ENCODE data around the gene EPS8.
"Not testable (repeated sequence)": the region's sequence is repeated elsewhere in the genome, so short reads cannot be mapped to it uniquely, and the experiment has no call there.

The EPS8 gene

DNA sequence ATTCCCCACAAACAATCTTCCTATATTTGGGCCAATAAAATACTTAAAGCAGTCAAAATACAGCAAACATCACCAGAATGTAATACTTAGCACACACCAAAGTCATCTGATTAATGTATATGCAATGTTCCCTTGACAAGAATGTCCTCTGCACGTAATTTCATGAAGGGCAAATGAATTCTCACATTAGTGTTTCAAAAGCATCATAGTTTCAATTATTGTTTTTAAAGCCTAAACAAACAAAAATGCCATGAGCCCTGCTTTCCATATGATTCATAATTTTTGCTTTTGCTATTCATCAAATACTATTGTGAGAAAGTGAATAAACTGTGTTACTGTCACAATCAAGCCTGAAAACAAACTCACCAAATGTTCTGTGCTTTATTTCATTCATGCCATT is 156.0 kb downstream of the EPS8 start:
- no peak for DNase-seq

DNA sequence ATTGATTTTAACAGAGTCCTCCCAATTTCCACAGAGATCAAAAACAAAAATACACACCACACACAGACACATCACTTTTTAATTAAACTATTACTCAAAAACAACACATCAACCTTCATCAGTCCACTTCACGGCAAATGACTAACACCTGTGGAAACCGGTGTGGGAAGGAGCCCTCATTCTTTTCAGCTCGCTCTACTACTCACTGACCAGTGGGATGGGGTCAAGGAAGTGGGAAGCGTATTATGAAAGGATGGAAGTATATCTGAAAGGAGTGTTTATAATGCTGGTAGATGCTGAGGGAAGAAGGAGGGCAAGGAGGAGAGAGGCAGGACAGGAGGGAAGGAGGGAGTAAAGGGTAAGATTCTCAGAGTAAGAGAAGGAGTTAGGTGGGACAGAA is 156.5 kb downstream of the EPS8 start:
- DNase-seq, result no peak

DNA sequence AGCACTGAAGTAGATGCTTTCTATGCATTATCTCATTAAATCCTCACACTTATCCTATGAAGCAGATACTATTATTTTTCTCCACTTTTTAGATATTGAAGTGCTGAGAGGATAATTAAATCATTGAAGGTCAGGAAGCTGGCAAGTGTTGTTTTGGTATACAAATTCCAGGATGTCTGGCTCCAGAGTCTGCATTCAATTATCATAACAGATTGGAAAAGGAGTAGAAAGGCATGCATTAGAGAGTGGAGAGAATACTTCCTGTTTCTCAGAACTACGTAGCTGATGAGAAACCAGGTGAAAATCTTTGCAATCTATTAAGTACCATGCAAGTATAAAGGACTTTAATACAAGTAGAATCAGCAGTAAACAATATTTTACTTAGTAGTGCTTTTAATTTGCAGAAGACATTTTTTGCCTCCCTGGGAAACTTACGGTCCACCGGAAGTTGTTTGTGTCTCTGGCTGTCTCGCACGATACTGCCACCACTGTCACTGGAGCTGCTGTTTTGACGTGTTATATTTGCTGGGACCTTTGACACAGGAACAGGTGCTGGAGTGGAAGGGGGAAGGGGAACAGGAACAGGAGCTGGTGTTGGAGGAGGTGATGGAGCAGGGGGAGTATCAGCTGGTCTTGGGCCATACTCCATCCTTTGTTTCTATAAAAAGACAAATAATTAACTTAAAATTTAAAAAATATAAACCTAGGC is 158.0 kb downstream of the EPS8 start:
- no peak for DNase-seq

GRCh38 chr12:15629761-15630160 is 159.4 kb downstream of the EPS8 start:
- DNase-seq, result no peak

GRCh38 chr12:15629108-15629507 is 160.1 kb downstream of the EPS8 start:
- no peak for DNase-seq

GRCh38 chr12:15627995-15628945 is 160.9 kb downstream of the EPS8 start:
- DNase-seq, result no peak

GRCh38 chr12:15625075-15625474 is 164.1 kb downstream of the EPS8 start:
- DNase-seq, result no peak

GRCh38 chr12:15620741-15621539 is 168.2 kb downstream of the EPS8 start:
- no peak for DNase-seq

DNA sequence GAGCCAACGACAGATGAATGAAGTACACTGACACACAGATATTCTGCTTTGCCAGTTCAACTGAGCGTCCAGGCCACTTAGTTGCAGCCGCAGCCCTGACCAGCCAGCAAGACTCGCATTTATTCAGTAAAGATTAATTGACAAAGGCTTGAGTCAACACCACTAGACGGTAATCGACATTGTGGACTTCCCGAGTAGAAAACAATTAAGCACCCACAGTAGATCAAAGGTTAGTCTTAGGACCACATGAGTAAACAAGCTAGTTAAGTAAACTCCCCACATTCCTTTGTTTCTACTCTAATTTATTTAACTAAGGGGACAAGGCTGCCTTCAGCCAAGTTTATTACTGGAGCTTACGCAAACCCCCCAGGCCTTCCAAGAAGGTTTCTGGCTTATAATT is 172.7 kb downstream of the EPS8 start:
- DNase-seq, result not testable (repeated sequence)

GRCh38 chr12:15613981-15614380 is 175.2 kb downstream of the EPS8 start:
- no peak for DNase-seq

GRCh38 chr12:15608941-15609340 is 180.2 kb downstream of the EPS8 start:
- no peak for DNase-seq

DNA sequence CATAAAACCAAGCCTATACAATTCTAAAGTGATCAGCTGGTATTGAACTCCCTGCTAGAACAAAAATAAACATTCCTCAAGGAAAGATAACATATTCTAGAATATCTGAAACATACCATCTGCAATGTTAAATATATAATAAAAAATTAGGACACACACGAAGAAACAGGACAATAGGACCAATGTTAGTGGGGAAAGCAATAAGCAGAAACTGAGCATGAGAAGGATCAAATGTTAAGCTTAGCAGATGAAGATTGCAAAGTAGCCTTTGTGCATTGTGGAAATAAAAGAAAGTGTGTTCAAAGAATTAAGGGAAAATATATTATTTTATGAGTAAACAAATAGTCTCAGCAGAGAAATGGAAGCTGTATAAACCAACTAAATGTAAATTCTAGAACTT is 180.8 kb downstream of the EPS8 start:
- no peak for DNase-seq

GRCh38 chr12:15605881-15606590 is 183.2 kb downstream of the EPS8 start:
- DNase-seq, result no peak

DNA sequence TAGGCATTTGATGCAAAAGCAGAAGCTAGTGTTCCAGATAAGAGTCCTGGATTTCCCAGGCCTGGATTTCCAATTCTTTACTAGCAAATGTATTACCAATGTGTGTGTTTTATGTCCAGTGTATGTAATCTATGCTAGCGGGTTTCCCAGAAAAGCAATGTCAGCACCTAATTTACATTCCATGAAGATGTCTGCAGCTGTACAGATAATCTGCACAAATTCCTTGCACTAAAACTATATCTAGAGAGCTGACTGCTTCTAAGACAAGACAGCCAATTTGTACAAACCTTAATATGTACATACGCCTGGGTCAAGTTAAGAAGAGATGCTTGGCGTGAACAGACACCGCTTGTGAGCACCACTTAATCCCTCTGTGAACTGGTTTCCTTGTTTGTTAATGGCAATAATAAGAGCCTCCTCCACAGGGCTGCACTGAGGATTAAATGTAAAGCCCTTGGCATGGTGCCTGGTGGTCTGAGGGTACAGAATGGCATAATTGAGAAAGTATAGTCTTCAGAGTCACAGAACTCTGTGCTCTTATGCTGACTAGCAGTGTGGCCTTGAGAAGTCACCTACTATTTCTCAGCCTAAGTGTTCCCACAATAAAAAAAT is 185.6 kb downstream of the EPS8 start:
- DNase-seq, result no peak

DNA sequence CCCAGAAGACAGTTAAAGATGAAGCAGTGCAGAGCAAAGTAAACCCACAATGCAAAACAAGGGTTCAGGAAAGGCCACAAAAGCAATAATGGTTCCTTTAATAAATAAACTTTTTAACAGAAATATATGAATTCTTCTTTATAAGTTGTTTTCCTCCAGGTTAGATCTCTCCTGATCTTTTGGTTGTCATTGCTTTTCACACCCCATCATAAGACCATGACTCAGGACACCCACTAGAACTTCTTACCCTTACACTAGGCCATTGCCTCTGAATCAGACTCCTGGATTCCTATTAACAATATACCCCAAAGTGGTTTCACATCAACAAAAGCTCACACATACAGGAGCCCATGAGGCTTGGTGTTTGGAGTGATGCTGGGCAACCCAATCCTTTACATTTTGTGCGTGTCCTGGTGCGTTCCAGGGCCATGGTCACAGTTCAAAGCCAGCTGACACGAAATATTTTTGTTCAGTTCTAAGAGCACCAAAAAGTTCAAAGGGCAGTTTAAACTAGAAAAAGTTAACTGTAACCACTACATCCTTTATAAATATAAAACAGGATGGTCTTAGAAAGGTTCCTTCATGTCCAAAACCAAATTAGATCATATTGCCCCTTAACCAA is 187.0 kb downstream of the EPS8 start:
- no peak for DNase-seq

GRCh38 chr12:15601210-15601800 is 187.9 kb downstream of the EPS8 start:
- DNase-seq, result no peak

DNA sequence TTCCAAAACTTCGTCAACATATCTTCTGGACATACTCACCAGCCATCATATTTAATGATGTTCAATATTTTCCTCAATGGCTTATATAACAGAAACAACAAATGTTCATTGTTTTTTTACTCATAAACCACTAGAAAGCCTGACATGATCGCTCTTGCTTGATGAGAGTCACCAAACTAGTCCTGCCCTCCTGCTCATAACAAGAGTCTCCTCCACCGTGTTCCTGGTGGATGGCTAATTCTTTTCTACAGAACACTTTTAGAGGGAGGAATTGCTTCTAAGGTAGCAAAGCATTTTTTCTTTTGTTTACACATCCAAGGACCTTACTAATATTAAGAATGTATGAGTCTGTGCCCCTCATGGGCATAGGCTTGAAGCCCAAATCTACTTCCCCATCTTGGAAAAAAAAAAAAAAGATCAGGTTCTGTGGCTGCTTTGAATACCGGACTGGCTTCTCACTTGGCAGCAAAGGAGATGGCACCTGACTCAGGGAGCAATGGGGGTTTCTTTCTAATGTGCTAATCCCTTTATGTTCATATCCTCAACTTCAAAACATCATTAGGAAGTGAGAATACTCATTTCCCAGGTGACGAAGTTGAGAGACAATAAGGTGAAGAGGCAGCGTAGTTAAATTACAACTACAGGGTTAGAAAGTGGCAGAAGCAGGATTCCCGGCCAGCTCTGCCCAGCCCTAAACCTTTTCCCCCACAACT is 188.8 kb downstream of the EPS8 start:
- no peak for DNase-seq

DNA sequence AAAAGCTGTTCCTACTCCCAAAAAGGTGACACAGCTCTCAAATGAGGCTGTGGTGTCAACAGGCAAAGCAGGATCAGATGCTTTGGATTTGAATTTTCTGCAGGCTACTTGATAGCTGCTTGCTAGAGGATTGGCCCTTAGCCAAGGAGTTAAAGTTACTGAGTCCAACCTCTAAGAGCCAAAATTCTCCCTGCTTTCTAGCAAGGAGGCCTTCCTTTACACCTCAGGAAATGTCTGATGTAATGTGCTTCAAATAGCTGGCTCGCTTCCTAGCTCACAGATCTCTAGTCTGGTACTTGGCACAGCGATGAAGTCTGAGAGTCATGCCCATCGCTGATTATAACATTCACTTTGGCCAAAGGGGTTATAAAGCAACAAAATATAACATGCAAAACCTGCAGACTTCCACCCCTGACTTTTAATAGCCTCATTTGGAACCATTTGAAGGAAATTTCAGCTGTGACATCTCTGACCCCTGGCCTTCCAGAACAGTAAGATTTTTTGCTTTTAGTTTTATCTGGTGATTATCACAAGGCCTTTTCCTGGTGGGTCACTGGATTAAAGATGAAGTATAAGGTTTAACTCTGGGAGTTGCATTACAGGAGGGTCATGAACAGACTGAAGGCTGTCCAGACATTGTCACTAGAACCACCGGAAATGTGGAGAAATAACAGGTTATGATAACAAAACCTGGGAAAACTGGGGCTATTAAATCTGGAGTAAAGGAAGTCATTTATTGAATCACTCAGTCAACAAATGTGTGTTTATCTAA is 189.7 kb downstream of the EPS8 start:
- DNase-seq, result no peak

- DNase-seq, result no peak
These were observed 191.9 kb downstream of the EPS8 start for GRCh38 chr12:15597125-15597830.
